ENCODE results near the gene ZBTB20. TPM values are rescaled to one million over a fixed set of nuclear protein-coding genes. Genes with fewer than 3 reads are reported as not detected.

ZBTB20 gene
- total and polyA plus RNA-seq, 10 of the 15 experiments (the other 5 are each of a cell fraction or from before 2014, with no cell fraction given) = 0.20 to 5.5 (median 2.2) TPM

DNA sequence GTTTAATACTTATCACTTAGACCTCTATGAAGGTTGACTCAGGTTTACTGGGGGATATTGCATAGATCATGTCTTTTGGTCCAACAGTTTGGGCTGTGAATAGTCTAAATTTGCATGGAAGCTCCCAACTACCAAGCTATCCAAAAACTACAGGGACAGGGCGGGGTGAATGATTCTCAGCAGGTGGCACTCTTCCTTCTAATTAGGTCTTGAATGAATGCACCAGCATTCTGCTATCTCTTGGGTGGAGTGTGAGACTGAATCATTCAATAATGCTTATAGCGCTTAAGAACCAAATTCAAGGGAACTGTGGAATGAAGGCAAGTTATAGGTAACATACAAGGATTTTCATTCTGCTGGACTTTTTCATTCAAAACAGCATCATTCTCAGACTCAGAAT lies 507.0 kb downstream of the ZBTB20 start:
- Histone ChIP-seq H3K9ac (ENCODE audit: control insufficient read depth, insufficient read depth, low read length) (no peak overlapping the region), H3K4me2 (ENCODE audit: control insufficient read depth, insufficient read depth) (no peak overlapping the region), H3K9me3 (replicated peaks; ENCODE audit: control insufficient read depth, insufficient read depth, low read length) (peaks cover 3% of the 10 kb centered on the region; the same call in 2 of the 3 replicates), H3K4me3 (no peak overlapping the region), H3K4me1 (ENCODE audit: control insufficient read depth, insufficient read depth, low read length) (no peaks in the 10 kb centered on the region), H3K27ac (ENCODE audit: control insufficient read depth, insufficient read depth) (no peak overlapping the region), H2AFZ (ENCODE audit: control insufficient read depth, low read depth, low read length) (no peak overlapping the region), H3K36me3 (ENCODE audit: control insufficient read depth in 2 of 2, insufficient read depth in 2 of 2, low read length in 1 of 2) (no peaks in the 10 kb centered on the region), H4K20me1 (ENCODE audit: control insufficient read depth, insufficient read depth) (no peaks in the 10 kb centered on the region), H3K27me3 (replicated peaks in 1 of 2; ENCODE audit: control insufficient read depth in 2 of 2, insufficient read depth in 2 of 2, low read length in 1 of 2) (no peaks in the 10 kb centered on the region), H3K79me2 (ENCODE audit: control insufficient read depth, insufficient read depth, low read length) (no peaks in the 10 kb centered on the region)
- RAD21 ChIA-PET (ENCODE audit: unreplicated experiment) = no interaction called here
- DNase-seq (ENCODE audit: low read depth, low spot score) = no peak
- CTCF ChIA-PET = no interaction called here
- no peak for ATAC-seq
- POLR2A ChIA-PET = no interaction called here
- 60% methylated on average over 2 of the region's 2 CpGs for WGBS (ENCODE audit: insufficient coverage, insufficient replicate concordance, low lambda C conversion rate, missing lambda C conversion rate)
- in situ Hi-C loops (cut with MboI) = no loop called here
- FAIRE-seq = no peak
- SMC1A ChIA-PET (ENCODE audit: uncharacterized antibody, unreplicated experiment) = interaction anchor here (0.6 to 1.0 kb wide), 3 partner anchors 9 to 305 kb away, joined by 3 to 5 read pairs (median 3); no protein-coding TSS in a partner anchor
- TF ChIP-seq SPI1 (IDR thresholded peaks at IDR 0.05; ENCODE audit: borderline replicate concordance, insufficient read depth, low read depth, low read length) = no peak
- no peak for TF ChIP-seq ASH2L (IDR thresholded peaks at IDR 0.05; ENCODE audit: borderline replicate concordance, low read depth)
- no peak for TF ChIP-seq YBX1 (IDR thresholded peaks at IDR 0.05)
- TF ChIP-seq TBL1XR1 (IDR thresholded peaks at IDR 0.05; ENCODE audit: low read depth, low read length) = no peak
- TF ChIP-seq, protein P1, sequence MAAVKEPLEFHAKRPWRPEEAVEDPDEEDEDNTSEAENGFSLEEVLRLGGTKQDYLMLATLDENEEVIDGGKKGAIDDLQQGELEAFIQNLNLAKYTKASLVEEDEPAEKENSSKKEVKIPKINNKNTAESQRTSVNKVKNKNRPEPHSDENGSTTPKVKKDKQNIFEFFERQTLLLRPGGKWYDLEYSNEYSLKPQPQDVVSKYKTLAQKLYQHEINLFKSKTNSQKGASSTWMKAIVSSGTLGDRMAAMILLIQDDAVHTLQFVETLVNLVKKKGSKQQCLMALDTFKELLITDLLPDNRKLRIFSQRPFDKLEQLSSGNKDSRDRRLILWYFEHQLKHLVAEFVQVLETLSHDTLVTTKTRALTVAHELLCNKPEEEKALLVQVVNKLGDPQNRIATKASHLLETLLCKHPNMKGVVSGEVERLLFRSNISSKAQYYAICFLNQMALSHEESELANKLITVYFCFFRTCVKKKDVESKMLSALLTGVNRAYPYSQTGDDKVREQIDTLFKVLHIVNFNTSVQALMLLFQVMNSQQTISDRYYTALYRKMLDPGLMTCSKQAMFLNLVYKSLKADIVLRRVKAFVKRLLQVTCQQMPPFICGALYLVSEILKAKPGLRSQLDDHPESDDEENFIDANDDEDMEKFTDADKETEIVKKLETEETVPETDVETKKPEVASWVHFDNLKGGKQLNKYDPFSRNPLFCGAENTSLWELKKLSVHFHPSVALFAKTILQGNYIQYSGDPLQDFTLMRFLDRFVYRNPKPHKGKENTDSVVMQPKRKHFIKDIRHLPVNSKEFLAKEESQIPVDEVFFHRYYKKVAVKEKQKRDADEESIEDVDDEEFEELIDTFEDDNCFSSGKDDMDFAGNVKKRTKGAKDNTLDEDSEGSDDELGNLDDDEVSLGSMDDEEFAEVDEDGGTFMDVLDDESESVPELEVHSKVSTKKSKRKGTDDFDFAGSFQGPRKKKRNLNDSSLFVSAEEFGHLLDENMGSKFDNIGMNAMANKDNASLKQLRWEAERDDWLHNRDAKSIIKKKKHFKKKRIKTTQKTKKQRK (IDR thresholded peaks at IDR 0.05; ENCODE audit: low read depth, low read length) = no peak
- no peak for TF ChIP-seq IRF4 (IDR thresholded peaks at IDR 0.05; ENCODE audit: low read depth, low read length)
- TF ChIP-seq CBX3 (IDR thresholded peaks at IDR 0.05; ENCODE audit: borderline replicate concordance, low read depth) = no peak
- TF ChIP-seq TARDBP (IDR thresholded peaks at IDR 0.05; ENCODE audit: borderline replicate concordance) = no peak
- TF ChIP-seq SMAD5 (IDR thresholded peaks at IDR 0.05; ENCODE audit: low read depth) = no peak
- no peak for TF ChIP-seq GABPA (IDR thresholded peaks at IDR 0.05; ENCODE audit: low read depth)
- no peak for TF ChIP-seq RAD21 (IDR thresholded peaks at IDR 0.05; ENCODE audit: insufficient read depth, low read depth, low read length)
- no peak for TF ChIP-seq CBX5 (IDR thresholded peaks at IDR 0.05; ENCODE audit: low read depth)
- TF ChIP-seq BHLHE40 (IDR thresholded peaks at IDR 0.05; ENCODE audit: borderline replicate concordance in 1 of 2, low read depth in 2 of 2, low read length in 1 of 2) = no peak
- TF ChIP-seq CEBPB (IDR thresholded peaks at IDR 0.05; ENCODE audit: borderline replicate concordance in 1 of 2, low read depth in 2 of 2, low read length in 2 of 2) = no peak
- TF ChIP-seq CREM (IDR thresholded peaks at IDR 0.05; ENCODE audit: low read depth) = no peak
- no peak for TF ChIP-seq NR2C2 (IDR thresholded peaks at IDR 0.05; ENCODE audit: borderline replicate concordance, control insufficient read depth, insufficient read length, low read depth)
- no peak for TF ChIP-seq BMI1 (IDR thresholded peaks at IDR 0.05; ENCODE audit: borderline replicate concordance)
- TF ChIP-seq HDGF (IDR thresholded peaks at IDR 0.05) = no peak
- TF ChIP-seq NR2C1 (IDR thresholded peaks at IDR 0.05) = no peak
- BruUV-seq (replicated peaks) = no TSS peak
- intact Hi-C loops (cut with micrococcal nuclease; ENCODE audit: unreplicated experiment) = no loop called here
